HG03196 (cell line): ENCODE results near the gene RIPK4.
"Not testable (repeated sequence)": the region's sequence is repeated elsewhere in the genome, so short reads cannot be mapped to it uniquely, and the experiment has no call there.

ENCODE experiments used
- ATAC-seq: cut with Tn5 transposase; IDR thresholded peaks from one replicate; pipeline ENCODE4 v1.9.1; 2021; ENCODE audit not compliant: unreplicated experiment

The RIPK4 gene

DNA sequence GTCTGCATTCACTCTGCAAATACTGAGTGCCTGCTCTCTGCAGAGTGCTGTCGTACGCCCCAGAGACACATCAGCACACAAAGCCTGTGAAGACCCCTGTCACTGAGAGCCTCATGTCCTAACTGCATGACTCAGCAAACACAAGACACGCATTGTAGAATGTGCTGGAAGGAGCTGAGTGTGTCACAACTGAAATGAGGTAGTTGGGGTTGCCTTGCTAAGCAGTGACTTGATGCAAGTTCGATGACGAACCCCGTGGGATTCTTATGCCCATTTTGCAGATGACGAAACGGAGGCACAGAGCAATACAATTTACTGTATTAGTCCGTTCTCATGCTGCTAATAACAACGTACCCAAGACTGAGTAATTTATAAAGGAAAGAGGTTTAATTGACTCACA lies 65.1 kb downstream of the RIPK4 start:
- ATAC-seq, result no peak

DNA sequence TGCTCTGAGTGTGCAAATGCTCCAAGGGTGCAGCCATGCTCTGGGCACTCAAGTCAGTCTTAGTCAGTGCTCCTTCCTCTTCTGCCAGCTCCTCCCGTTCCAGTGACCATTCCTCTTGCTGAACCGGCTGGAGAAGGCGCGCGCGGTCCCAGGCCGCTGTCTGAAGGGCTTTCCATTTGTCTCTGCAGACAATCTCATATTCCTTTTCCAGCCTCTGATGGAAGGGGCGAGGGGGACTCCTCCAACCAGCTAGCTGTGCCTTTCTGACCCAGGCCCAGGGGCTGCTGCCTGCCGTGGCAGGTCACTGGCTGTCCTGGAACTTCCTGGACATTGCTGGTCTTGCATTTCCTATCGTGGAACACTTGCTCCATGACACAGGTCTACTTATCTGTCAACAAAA lies 67.5 kb downstream of the RIPK4 start:
- ATAC-seq, result no peak

DNA sequence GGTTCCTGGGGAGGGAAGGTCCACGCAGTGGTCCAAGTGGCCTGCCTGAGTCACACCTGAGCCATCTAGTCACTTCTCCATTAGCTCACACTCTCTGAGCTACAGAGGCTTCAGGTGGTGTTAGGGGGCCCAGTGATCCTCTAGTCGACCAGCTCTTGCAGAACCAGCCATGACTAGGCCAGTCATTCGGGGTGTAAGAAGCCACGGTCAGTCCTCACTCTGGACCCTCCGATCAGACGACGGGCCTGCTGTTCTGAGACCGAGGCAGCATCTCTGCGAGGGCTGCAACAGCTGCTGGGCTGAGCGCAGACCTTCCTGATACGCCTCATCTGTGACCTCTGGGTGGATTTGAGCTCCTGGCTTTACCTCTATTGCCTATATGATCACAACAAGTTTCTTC lies 68.8 kb downstream of the RIPK4 start:
- no peak for ATAC-seq

DNA sequence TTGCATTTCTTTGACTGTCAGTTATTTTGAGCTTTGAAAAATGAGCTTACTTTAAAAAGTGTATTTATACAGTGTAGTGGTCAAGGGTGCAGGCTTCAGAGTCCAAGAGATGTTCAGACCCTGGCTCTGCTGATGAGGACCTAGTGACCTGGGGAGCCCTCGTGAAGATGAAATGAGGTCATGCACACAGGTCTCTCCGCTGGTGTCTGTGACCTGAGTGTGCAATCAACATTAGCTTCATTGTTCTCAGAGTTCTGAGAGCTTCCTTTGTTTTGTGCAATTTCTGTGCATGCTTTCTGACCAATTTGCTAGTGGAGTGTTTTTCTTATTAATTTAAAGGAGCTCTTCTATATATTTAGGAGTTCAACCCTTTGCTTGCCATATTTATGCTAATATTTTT lies 71.3 kb downstream of the RIPK4 start:
- no peak for ATAC-seq

DNA sequence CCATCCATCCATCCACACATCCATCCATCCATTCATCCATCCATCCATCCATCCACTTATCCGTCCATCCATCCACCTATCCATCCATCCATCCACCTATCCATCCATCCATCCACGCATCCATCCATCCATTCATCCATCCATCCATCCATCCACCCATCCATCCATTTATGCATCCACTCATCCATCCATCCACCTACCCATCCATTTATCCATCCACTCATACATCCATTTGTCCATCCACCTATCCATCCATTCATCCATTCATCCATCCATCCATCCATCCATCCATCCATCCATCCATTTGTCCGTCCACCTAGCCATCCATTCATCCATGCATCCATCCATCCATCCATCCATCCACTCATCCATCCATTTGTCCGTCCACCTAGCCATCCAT lies 72.8 kb downstream of the RIPK4 start:
- ATAC-seq, result not testable (repeated sequence)

DNA sequence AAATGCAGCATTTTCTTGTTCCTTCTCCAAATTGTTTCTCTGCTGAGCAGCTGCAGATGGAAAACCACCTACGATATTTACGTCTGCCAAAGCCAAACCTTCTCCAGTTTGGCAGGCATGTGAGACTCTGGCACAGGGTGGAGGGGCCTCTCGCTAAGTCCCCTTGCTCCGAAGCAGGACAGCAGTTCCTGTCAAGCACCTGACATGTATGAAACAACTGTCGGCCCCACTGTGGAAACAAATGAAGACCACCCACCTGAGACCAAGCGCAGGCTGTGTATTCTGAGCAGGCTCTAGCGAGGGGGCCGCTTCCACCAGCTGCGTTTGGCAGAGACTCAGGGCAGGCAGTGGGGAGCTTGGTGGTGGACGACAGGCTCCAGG lies 74.7 kb downstream of the RIPK4 start:
- no peak for ATAC-seq

DNA sequence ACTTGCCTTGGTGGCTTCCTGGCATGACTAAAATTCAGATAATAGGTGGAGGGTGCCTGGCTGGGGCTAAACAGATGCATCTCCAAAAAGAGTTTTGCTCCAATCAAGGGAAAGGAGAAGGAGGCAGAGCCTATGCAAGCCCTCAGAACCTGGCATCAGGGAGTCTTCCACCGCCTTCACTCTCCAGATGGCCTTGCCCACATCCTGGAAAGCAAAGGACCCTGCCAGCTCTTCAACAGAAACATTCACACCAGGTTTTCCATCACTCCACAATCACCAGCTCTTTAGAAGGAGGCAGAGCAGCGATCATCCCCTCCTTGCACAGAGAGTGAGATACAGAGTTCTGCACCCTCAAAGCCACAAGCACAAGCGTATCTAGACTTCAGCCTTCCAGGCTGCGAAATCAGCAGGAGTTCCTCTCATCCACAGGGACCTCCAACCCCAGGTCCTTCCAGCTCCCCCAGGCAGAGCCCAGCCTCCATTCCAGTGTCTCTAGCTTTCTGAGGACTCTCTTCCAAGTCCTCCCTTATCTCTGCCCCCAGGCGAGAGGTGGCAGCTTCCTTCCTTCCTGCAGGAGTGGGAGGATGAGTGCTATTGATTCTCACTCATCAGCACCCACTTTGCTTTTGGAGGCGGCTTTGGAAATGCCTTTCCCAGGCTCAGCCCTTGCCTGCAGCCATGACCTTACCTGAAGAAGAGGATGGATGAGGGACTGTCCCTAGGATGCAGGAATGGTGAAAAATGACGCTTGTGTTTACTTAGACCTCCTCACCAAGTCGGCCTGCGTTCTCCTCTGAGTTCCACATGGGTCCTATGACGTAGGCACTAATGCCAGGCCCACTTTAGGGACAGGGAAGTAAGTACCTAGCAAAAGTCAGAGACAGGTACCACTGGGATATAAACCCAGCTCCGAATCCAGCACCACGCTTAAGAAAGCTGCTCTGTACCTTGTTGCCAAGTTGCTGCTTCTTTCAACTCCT lies 75.4 kb downstream of the RIPK4 start:
- ATAC-seq, result no peak
